ENCODE results near the gene CBFA2T2.
"Not testable (repeated sequence)": the region's sequence is repeated elsewhere in the genome, so short reads cannot be mapped to it uniquely, and the experiment has no call there.

The CBFA2T2 gene

GRCh38 chr20:33696448-33696847, 206.6 kb downstream of the CBFA2T2 start:
- no peak overlapping the region for H3K27ac ChIP-seq
- peaks cover 11% of the 10 kb centered on the region for H3K9me3 ChIP-seq (ENCODE audit: severe bottlenecking)
- TF ChIP-seq CTCF (IDR thresholded peaks at IDR 0.05; ENCODE audit: low read depth, low read length), result no peak
- no peak for DNase-seq
- no peaks in the 10 kb centered on the region for H3K36me3 ChIP-seq
- no peaks in the 10 kb centered on the region for H3K27me3 ChIP-seq (ENCODE audit: insufficient read depth, low read depth, severe bottlenecking)
- H3K4me3 ChIP-seq (ENCODE audit: low read depth, low read length), result no peak overlapping the region

DNA sequence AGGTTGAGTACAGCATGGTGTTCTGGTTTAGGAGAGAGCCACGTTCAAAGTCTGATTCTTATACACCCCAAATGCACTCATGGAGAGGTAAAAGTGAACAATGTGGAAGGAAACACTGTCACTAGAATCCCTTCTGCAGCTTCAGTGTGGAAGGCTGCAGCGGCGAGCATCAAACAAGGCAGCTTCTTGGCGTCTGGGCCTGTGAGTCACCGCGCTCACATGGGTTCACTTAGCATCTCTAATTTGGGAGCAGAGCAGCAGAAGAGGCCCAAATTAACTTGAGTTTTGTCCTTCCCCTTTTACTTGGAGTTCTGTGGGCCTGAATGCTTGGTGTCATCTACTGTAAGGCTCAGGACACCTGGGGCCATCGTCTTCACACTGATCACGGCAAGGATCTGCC, 207.2 kb downstream of the CBFA2T2 start:
- no peak for DNase-seq

GRCh38 chr20:33698966-33699365, 209.1 kb downstream of the CBFA2T2 start:
- DNase-seq, result not testable (repeated sequence)

More for the DNA sequence above, 207.2 kb downstream of the CBFA2T2 start:
- Histone ChIP-seq H3K27me3 (ENCODE audit: insufficient read depth, low read depth, severe bottlenecking) (no peaks in the 10 kb centered on the region), H3K4me3 (ENCODE audit: low read depth, low read length) (no peak overlapping the region), H3K9me3 (ENCODE audit: severe bottlenecking) (peaks cover 11% of the 10 kb centered on the region), H3K36me3 (no peaks in the 10 kb centered on the region), H3K27ac (no peak overlapping the region)
- no peak for TF ChIP-seq CTCF (IDR thresholded peaks at IDR 0.05; ENCODE audit: low read depth, low read length)

More at GRCh38 chr20:33698966-33699365, 209.1 kb downstream of the CBFA2T2 start:
- peaks cover 11% of the 10 kb centered on the region for H3K9me3 ChIP-seq (ENCODE audit: severe bottlenecking)
- not testable (repeated sequence) for H3K4me3 ChIP-seq (ENCODE audit: low read depth, low read length); H3K27me3 ChIP-seq (ENCODE audit: insufficient read depth, low read depth, severe bottlenecking); H3K36me3 ChIP-seq; H3K27ac ChIP-seq
